H9 (cell line): ENCODE measurements around the gene MS4A6E. TPM values are rescaled to one million over a fixed set of nuclear protein-coding genes. Genes with fewer than 3 reads are reported as not detected.
"Not testable (repeated sequence)": the region's sequence is repeated elsewhere in the genome, so short reads cannot be mapped to it uniquely, and the experiment has no call there.

ENCODE experiments used
- DNase-seq: peaks from one replicate; pipeline ENCODE4 v3.0.0-alpha.2; 2017
- H2AFZ ChIP-seq: one replicate; pipeline ENCODE4 v1.6.1; 2013; ENCODE audit warnings: mild to moderate bottlenecking, low read length, control low read depth, moderate library complexity
- H2AK5ac ChIP-seq: 2 replicates; pipeline ENCODE4 v1.6.1; 2013; ENCODE audit warnings: low read length, control low read depth, mixed read lengths; ENCODE audit not compliant: insufficient read length
- H2BK120ac ChIP-seq: one replicate; pipeline ENCODE4 v1.6.1; 2013; ENCODE audit warnings: low read depth, mild to moderate bottlenecking, low read length, control low read depth, inconsistent platforms; ENCODE audit not compliant: poor library complexity, severe bottlenecking
- H2BK12ac ChIP-seq: 2 replicates; pipeline ENCODE4 v1.6.1; 2013; ENCODE audit warnings: low read length, control low read depth, mixed read lengths, low read depth; ENCODE audit not compliant: insufficient read length
- H2BK15ac ChIP-seq: 2 replicates; pipeline ENCODE4 v1.6.1; 2013; ENCODE audit warnings: low read depth, low read length, control low read depth
- H2BK20ac ChIP-seq: one replicate; pipeline ENCODE4 v1.6.1; 2013; ENCODE audit warnings: low read depth, mild to moderate bottlenecking, low read length, control low read depth, inconsistent platforms; ENCODE audit not compliant: poor library complexity, severe bottlenecking
- H2BK5ac ChIP-seq: 2 replicates; pipeline ENCODE4 v1.6.1; 2013; ENCODE audit warnings: low read length, control low read depth, mixed read lengths; ENCODE audit not compliant: insufficient read length
- H3K14ac ChIP-seq: 2 replicates; pipeline ENCODE4 v1.6.1; 2013; ENCODE audit warnings: low read length, control low read depth; ENCODE audit not compliant: insufficient read depth
- H3K18ac ChIP-seq: 2 replicates; pipeline ENCODE4 v1.6.1; 2013; ENCODE audit warnings: low read depth, mild to moderate bottlenecking, mixed read lengths, low read length, control low read depth; ENCODE audit not compliant: insufficient read length
- H3K23ac ChIP-seq: 2 replicates; pipeline ENCODE4 v1.6.1; 2013; ENCODE audit warnings: low read length, control low read depth, mixed read lengths, low read depth; ENCODE audit not compliant: insufficient read length
- H3K23me2 ChIP-seq: 2 replicates; pipeline ENCODE4 v1.6.1; 2013; ENCODE audit warnings: low read depth, mild to moderate bottlenecking, mixed read lengths, low read length, control low read depth; ENCODE audit not compliant: insufficient read length, poor library complexity, severe bottlenecking
- H3K27ac ChIP-seq: 2 replicates; pipeline ENCODE4 v1.5.1; 2013; ENCODE audit warnings: low read length, control low read depth, mixed read lengths, low read depth; ENCODE audit not compliant: insufficient read length
- H3K27me3 ChIP-seq: 2 replicates; pipeline ENCODE4 v1.6.1; 2013; ENCODE audit warnings: low read length, control low read depth, inconsistent platforms; ENCODE audit not compliant: insufficient read depth
- H3K4ac ChIP-seq: 2 replicates; pipeline ENCODE4 v1.6.1; 2013; ENCODE audit warnings: low read depth, mild to moderate bottlenecking, control low read depth, inconsistent platforms, low read length, moderate library complexity
- H3K4me1 ChIP-seq: 2 replicates; pipeline ENCODE4 v1.6.1; 2013; ENCODE audit warnings: low read length, control low read depth, inconsistent platforms; ENCODE audit not compliant: insufficient read depth
- H3K4me2 ChIP-seq: 2 replicates; pipeline ENCODE4 v1.6.1; 2013; ENCODE audit warnings: low read length, control low read depth, mixed read lengths; ENCODE audit not compliant: insufficient read length, insufficient read depth
- H3K56ac ChIP-seq: 2 replicates; pipeline ENCODE4 v1.6.1; 2013; ENCODE audit warnings: low read depth, mild to moderate bottlenecking, mixed read lengths, low read length, control low read depth; ENCODE audit not compliant: insufficient read length
- H3K79me1 ChIP-seq: 2 replicates; pipeline ENCODE4 v1.6.1; 2013; ENCODE audit warnings: low read depth, mild to moderate bottlenecking, moderate library complexity, low read length, control low read depth, inconsistent platforms; ENCODE audit not compliant: insufficient read depth, poor library complexity, severe bottlenecking
- H3K79me2 ChIP-seq: 2 replicates; pipeline ENCODE4 v1.6.1; 2013; ENCODE audit warnings: low read length, control low read depth, inconsistent platforms; ENCODE audit not compliant: insufficient read depth
- H3K9ac ChIP-seq: 2 replicates; pipeline ENCODE4 v1.6.1; 2013; ENCODE audit warnings: low read length, control low read depth, mixed read lengths; ENCODE audit not compliant: insufficient read length; ENCODE audit errors: extremely low read depth
- H3K9me3 ChIP-seq: one replicate; pipeline ENCODE4 v1.6.1; 2013; ENCODE audit warnings: low read depth, low read length, inconsistent platforms; ENCODE audit not compliant: control insufficient read depth
- H3T11ph ChIP-seq: one replicate; pipeline ENCODE4 v1.6.1; 2013; ENCODE audit warnings: mild to moderate bottlenecking, low read length, control low read depth, inconsistent platforms
- H4K20me1 ChIP-seq: one replicate; pipeline ENCODE4 v1.6.1; 2013; ENCODE audit not compliant: control insufficient read depth, insufficient read length, insufficient read depth
- H4K5ac ChIP-seq: 2 replicates; pipeline ENCODE4 v1.6.1; 2013; ENCODE audit warnings: low read depth, mild to moderate bottlenecking, mixed read lengths, low read length, control low read depth; ENCODE audit not compliant: insufficient read length
- H4K8ac ChIP-seq: replicated peaks from 2 replicates; pipeline ENCODE4 v1.6.1; 2013; ENCODE audit warnings: low read length, control low read depth, mixed read lengths, low read depth; ENCODE audit not compliant: insufficient read length
- H4K91ac ChIP-seq: 2 replicates; pipeline ENCODE4 v1.6.1; 2013; ENCODE audit warnings: low read depth, mild to moderate bottlenecking, moderate library complexity, mixed read lengths, low read length, control low read depth; ENCODE audit not compliant: insufficient read length
- H3K27ac Mint-ChIP-seq, 3 experiments: 2 replicates in 2 of 3; 3 replicates in 1 of 3; pipeline ENCODE4 v1.8.0; 2020 to 2021; ENCODE audit warnings: mixed read lengths in 3 of 3, mild to moderate bottlenecking in 1 of 3, moderate library complexity in 1 of 3
- H3K27me3 Mint-ChIP-seq: 2 replicates; pipeline ENCODE4 v1.8.0; 2021; ENCODE audit warnings: low read depth, mild to moderate bottlenecking, moderate library complexity, mixed read lengths
- H3K36me3 Mint-ChIP-seq, 3 experiments: 2 replicates in 2 of 3; 3 replicates in 1 of 3; pipeline ENCODE4 v1.8.0; 2020 to 2021; ENCODE audit warnings: low read depth in 3 of 3, mixed read lengths in 3 of 3; ENCODE audit not compliant: insufficient read depth in 1 of 3
- H3K4me1 Mint-ChIP-seq, 2 experiments: 2 replicates each; pipeline ENCODE4 v1.8.0; 2020; ENCODE audit warnings: mixed read lengths in 2 of 2
- H3K4me3 Mint-ChIP-seq, 2 experiments: 2 replicates in 1 of 2; 3 replicates in 1 of 2; pipeline ENCODE4 v1.8.0; 2020 to 2021; ENCODE audit warnings: mild to moderate bottlenecking in 2 of 2, mixed read lengths in 2 of 2, moderate library complexity in 1 of 2
- H3K9me3 Mint-ChIP-seq, 2 experiments: 2 replicates in 1 of 2; 3 replicates in 1 of 2; pipeline ENCODE4 v1.8.0; 2020; ENCODE audit warnings: mild to moderate bottlenecking in 2 of 2, mixed read lengths in 2 of 2, moderate library complexity in 1 of 2
- WGBS: extraction: QIAGEN DNeasy Blood & Tissue Kit; methylation state at CpG from one replicate; pipeline ENCODE4 v1.1.7; 2013; ENCODE audit warnings: missing lambda C conversion rate, low lambda C conversion rate, mixed read lengths; ENCODE audit not compliant: insufficient read length; ENCODE audit errors: extremely low coverage; 5-methylcytosine and 5-hydroxymethylcytosine counted together
- total RNA-seq: library from RNA; stranded (reverse); gene quantifications from 2 replicates; pipeline ENCODE4 v1.2.1, GENCODE V29; 2021

The MS4A6E gene
- total RNA-seq, 1 experiment from 2014 or later, result not detected

DNA sequence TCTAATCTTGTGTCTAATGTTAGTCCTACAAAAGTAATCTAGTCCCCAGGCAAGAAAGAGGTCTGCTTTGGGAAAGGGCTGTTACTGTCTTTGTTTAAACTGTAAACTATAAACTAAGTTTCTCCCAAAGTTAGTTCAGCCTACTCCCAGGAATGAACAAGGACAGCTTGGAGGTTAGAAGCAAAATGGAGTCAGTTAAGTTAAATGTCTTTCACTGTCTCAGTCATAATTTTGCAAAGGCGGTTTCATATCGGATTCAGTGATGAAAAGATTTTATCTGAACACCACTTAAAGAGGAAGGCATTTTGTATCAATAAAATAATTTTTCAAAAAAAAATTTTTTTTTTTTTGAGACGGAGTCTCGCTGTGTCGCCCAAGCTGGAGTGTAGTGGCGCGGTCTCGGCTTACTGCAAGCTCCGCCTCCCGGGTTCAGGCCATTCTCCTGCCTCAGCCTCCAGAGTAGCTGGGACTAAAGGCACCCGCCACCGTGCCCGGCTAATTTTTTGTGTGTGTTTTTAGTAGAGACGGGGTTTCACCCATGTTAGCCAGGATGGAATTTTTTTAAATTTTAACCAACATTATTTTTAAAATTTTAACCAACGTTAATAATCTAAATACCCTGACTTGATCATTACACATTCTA lies 39.3 kb downstream of the MS4A6E start:
- not testable (repeated sequence) for H3T11ph ChIP-seq, H2BK12ac ChIP-seq, H4K20me1 ChIP-seq, H3K79me1 ChIP-seq, H3K27me3 Mint-ChIP-seq, H4K8ac ChIP-seq, H2AFZ ChIP-seq, H3K79me2 ChIP-seq, H2AK5ac ChIP-seq, DNase-seq, H4K91ac ChIP-seq, H2BK15ac ChIP-seq, H3K9ac ChIP-seq, H2BK120ac ChIP-seq, H3K18ac ChIP-seq, H3K4me3 Mint-ChIP-seq, H3K4me1 ChIP-seq, H2BK20ac ChIP-seq, H3K27ac ChIP-seq, H3K23me2 ChIP-seq, H3K4ac ChIP-seq, H3K23ac ChIP-seq, H3K14ac ChIP-seq, H3K56ac ChIP-seq, H4K5ac ChIP-seq, H2BK5ac ChIP-seq, H3K27me3 ChIP-seq, H3K9me3 ChIP-seq, H3K4me2 ChIP-seq
- H3K9me3 Mint-ChIP-seq, result peaks cover 14 to 17% of the 10 kb centered on the region in 2 experiments
- peaks cover 42 to 59% of the 10 kb centered on the region in 2 experiments for H3K4me1 Mint-ChIP-seq
- peak overlapping the region in 1 of 3 experiments; percentile 40; a peak in 2 of 7 replicates for H3K27ac Mint-ChIP-seq
- H3K36me3 Mint-ChIP-seq, result peaks cover 5 to 33% (median 12%) of the 10 kb centered on the region in 3 experiments; a peak in 6 of 7 replicates
- WGBS, result 100% methylated on average over 1 of the region's 15 CpGs
